GM19463 (cell line): ENCODE measurements around the gene TBPL2.
"Not testable (repeated sequence)": the region's sequence is repeated elsewhere in the genome, so short reads cannot be mapped to it uniquely, and the experiment has no call there.

Experiments
- ATAC-seq: cut with Tn5 transposase; IDR thresholded peaks from one replicate; pipeline ENCODE4 v1.9.1; 2021; ENCODE audit warnings: mild to moderate bottlenecking, moderate library complexity; ENCODE audit not compliant: unreplicated experiment

The TBPL2 gene

DNA sequence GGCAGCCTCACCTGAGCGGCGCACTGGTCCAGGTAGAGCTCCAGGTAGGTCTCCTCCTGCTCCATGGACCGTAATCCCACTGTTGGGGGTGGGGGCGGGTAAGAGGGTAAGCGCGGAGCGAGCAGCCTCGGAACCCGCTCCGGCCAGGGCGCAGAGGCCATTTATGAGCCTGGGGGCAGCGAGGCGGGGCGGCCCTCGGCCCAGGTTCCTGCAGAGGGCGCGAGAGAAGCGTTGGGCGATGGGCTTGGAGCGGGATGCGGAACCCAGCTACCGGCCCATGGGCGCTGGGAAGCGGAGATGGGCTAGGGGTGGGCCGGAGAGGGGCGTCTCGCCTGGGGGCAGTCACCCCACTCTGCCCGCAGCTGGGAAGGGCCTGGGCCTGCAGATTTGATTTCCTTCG lies at the start of gene TBPL2:
Gene TBPL2 (minus strand): TSS at position 232 of the 400 bp plus-strand sequence. CDS start 167 bp downstream, at position 65.
- no peak for ATAC-seq

- ATAC-seq: no peak
Measured at GRCh38 chr14:55488204-55488603, 47.8 kb upstream of the TBPL2 start.

DNA sequence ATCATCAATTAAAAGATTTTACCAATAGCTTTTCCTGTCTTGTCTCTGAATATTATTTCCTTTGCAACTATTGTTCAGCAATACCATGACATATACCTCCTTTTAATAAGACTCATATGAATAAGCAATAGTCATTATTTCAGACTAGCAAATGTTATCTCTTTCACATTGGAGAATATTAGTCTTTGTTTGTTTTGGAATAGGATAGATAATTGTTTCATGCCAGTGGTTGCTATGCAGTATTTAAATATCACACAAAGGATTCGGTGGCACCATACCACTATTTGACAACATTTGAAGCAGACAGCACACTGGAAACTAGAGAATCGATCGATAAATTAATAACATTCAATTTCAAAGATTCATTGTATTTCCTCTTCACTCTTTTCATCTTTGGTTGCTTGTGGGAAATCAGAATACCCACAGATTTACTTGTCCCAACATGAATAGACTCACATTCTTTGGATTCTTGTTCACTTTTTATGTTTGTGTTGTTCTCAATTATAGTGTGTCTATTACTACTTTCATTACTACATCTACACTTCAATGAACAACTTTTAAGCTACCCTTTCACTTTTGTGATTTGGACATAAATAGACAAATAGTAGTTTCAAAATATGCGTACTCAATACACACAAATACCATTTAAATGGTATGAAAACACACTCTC lies 42.7 kb upstream of the TBPL2 start:
- ATAC-seq: no peak

GRCh38 chr14:55481769-55482168 lies 41.4 kb upstream of the TBPL2 start:
- no peak for ATAC-seq

DNA sequence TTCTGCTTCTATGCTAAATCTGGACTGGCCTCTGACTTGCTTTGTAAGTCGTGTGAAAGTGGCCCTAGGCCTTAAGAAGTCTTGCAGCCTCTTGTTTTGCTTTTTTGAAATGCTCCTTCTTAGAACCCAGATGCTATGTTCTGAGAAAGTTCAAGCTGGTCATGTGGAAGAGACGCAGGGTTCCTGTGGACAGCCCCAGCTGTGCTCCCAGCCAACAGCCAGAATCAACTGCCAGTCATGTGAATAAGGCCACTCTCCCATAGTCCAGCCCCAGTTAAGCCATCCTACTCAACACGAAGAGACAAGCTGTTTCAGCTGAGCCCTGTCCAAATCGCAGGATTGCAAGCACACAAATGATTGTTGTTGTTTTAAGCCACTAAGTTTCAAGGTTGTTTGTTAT lies 37.3 kb upstream of the TBPL2 start:
- no peak for ATAC-seq

GRCh38 chr14:55476448-55476847 lies 36.0 kb upstream of the TBPL2 start:
- ATAC-seq: not testable (repeated sequence)

- ATAC-seq: no peak
Measured at GRCh38 chr14:55473786-55474185, 33.4 kb upstream of the TBPL2 start.

GRCh38 chr14:55470025-55470424 lies 29.6 kb upstream of the TBPL2 start:
- ATAC-seq: no peak

- ATAC-seq: no peak
Measured at GRCh38 chr14:55467307-55467706, 26.9 kb upstream of the TBPL2 start.

DNA sequence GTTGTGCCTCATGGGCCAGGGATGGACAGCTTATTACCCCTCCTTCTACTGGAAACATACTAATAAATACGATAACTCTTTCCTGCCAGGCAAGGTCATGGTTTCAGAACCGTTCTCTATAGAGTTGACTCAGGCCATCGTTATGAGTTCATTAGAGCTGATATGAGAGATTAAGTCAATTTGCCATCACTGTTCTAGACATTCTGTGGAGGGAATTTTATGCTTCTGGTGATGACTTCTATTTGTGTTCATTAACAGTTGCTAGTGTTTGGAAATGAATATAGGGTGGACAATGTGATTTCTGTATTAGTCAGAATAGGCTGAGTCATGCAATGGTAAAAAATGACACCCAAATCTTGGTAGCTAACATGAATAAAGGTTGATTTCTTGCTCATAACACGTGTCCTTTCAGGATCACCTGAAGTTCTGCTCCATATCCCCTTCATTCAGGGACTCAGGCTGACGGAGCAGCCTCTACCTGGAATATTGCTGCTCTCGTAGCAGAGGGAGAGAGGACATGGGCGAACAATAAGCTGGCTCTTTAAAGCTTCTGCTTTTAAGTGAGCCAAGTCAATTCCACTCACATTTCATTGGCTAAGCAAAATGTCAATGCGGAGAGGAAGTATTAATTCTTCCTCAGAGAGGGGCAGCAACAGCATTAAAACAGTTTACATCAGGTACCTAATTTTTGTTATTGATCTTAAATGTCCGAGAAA lies 18.5 kb upstream of the TBPL2 start:
- ATAC-seq: peak; percentile 91

GRCh38 chr14:55457496-55457895 lies 17.1 kb upstream of the TBPL2 start:
- ATAC-seq: no peak

DNA sequence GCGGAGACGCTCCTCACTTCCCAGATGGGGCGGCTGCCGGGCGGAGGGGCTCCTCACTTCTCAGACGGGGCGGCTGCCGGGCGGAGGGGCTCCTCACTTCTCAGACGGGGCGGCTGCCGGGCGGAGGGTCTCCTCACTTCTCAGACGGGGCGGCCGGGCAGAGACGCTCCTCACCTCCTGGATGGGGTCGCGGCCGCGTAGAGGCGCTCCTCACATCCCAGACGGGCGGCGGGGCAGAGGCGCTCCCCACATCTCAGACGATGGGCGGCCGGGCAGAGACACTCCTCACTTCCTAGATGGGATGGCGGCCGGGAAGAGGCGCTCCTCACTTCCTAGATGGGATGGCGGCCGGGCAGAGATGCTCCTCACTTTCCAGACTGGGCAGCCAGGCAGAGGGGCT lies 16.0 kb upstream of the TBPL2 start:
- not testable (repeated sequence) for ATAC-seq

DNA sequence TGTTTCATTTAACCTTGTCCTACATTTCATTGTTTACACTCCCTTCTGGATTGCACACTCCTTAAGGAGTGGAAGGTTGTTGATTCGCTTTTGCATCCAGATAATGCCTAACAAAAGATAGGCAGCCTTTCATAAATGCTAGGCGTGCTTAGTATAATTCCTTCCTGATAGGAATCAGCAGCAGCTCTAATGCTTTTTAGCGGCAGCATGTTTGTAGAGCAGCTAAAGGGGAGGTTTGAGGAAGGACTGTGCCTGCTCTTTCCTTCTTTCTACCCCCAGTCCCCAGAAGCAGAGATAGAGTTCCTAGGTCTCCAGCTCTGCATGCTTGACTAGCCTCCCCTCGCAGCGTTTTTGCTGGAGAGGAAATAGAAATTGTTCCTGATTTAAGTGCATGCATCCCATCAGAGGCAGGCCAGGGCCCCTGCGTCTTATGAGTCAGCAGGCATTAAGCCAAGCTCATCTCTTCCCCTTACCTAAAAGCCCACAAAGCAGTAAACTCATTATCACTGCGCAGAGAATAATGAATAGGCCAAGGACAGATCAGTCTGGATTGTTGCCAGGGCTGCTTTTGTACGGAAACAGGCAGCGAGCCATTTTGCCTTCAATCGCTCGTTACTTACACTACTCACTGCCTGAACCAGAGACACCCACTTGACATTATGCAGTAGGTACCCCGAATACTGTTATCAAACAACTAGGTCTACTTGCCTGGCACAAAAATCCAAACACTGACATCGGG lies 14.0 kb upstream of the TBPL2 start:
- ATAC-seq: no peak

GRCh38 chr14:55451950-55452349 lies 11.5 kb upstream of the TBPL2 start:
- no peak for ATAC-seq

DNA sequence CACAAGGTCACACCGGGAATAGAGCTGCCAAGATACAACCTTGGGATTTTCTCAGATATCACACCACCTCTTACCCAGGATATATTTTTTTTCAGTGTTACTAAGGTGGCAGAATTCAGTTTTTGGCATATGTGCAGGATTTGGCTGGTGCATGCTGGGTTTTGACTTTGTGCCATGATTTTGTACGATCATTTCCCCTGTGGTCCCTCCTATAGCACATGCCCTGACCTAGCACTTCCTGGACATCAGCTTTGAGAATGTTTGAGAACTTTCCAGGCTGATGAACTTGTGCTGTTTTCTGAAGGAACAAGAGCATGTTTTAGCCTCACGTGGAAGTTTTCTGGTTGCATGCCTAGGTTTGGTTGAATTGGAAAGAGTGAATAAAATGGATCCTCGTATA lies 11.0 kb upstream of the TBPL2 start:
- ATAC-seq: no peak

GRCh38 chr14:55450987-55451386 lies 10.6 kb upstream of the TBPL2 start:
- peak; percentile 48 for ATAC-seq

GRCh38 chr14:55450539-55450938 lies 10.1 kb upstream of the TBPL2 start:
- no peak for ATAC-seq

DNA sequence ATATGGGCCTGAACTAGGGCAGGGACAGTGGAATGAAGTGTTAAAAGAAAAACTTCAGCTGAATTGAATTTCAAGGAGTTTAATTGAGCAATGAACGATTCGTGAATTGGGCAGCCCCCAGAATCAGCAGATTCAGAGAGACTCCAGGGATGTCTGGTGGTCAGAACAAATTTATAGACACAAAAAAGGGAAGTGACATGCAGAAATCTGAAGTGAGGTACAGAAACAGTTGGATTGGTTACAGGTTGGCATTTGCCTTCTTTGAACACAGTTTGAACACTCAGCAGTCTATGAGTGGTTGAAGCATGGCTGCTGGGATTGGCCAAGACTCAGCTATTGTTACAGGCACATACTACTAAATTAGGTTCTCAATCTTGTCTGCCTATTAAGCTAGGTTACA lies 9.7 kb upstream of the TBPL2 start:
- no peak for ATAC-seq

- ATAC-seq: no peak
Measured at GRCh38 chr14:55449116-55449515, 8.7 kb upstream of the TBPL2 start.

- ATAC-seq: no peak
Measured at GRCh38 chr14:55448141-55448614, 7.8 kb upstream of the TBPL2 start.

- no peak for ATAC-seq
Measured at GRCh38 chr14:55446833-55447232, 6.4 kb upstream of the TBPL2 start.
